HG03378 (cell line): Measurements from ENCODE around the gene TPGS2.
"Not testable (repeated sequence)": the region's sequence is repeated elsewhere in the genome, so short reads cannot be mapped to it uniquely, and the experiment has no call there.

Experiments used
- ATAC-seq: cut with Tn5 transposase; IDR thresholded peaks from one replicate; pipeline ENCODE4 v1.9.1; 2021; ENCODE audit warnings: mild to moderate bottlenecking, moderate library complexity; ENCODE audit not compliant: unreplicated experiment

Gene TPGS2

DNA sequence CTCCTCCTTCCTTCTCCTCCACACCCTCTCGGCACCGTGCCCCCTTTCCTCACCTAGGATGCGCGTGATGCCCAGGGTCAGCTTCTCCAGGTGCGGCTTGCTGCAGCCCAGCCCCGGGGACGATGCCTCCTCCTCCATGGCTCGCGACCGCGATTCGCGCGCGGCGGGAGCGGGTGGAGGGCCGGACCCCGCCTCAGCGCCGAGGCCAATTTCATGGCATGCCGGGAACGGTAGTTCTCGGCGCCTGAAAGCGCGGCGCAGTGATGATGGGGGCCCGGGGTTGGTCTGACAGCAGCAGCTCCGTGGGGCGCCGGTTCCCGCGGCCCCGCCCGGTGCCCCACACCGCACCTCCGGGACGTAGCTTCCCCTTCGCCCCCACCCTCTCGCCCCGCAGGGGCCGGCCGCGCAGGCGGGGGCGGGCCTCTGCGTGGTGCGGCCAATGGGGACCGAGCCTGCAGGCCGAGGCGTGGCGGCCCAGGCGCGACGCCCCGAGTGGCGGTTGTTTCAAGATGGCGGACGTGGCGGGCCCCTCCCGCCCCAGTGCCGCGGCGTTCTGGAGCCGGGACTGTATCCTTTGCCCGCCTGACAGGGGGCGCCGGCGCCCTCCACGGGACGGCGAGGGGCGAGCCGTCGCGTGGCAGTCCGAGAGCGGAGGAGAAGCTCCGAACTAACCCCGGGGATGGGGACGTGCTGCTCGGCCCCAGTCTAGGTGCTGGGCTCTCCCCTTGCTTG is at the start of gene TPGS2, which contains the start of gene KIAA1328:
TSS of gene TPGS2 (minus strand) at position 373 of the 732 bp plus-strand sequence. CDS start at position 138, 235 bp downstream.
TSS of gene KIAA1328 (plus strand) at position 498 of the 732 bp plus-strand sequence. CDS start at position 510, 12 bp downstream.
- ATAC-seq: peak; percentile 83

GRCh38 chr18:36873826-36874225 is 45.0 kb upstream of the TPGS2 start:
- ATAC-seq: not testable (repeated sequence)

DNA sequence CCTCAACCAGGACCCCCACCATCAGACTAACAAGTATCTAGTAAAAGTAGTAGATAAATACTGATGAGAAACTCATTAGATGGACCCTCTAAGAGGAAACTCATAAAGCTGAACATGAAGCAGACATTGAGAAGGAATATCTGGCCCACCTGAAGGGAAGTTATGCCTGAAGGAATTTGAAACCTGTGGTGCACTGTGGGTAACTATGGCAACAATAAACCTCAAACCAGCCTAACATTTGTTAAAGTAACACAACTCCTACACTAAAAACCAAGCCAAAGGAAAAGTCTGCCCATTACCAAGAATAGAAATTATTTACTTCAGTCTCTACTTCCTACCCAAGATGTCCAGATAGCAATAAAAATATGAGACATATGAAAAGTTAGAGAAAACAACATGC is 43.5 kb upstream of the TPGS2 start:
- ATAC-seq: no peak

DNA sequence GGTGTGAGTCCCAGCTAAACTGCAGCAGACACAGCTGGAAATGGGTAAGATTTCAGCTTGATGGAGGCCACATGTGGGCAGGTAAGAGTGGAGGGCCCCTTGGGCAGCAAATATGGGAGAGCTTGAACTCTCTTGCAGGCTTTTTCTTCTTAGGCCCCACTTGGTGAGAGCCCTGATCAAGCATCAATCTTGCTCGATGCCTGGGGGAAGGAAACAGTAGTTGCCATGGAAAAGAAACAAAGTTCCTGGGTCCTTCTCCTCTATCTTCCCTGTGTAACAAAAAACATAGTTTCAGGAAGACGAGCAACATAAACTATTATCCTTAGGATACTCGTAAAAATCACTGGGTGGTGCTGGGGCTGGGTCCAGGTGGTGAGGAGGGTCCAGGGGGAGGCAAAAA is 43.0 kb upstream of the TPGS2 start:
- no peak for ATAC-seq

GRCh38 chr18:36867056-36867455 is 38.3 kb upstream of the TPGS2 start:
- no peak for ATAC-seq

DNA sequence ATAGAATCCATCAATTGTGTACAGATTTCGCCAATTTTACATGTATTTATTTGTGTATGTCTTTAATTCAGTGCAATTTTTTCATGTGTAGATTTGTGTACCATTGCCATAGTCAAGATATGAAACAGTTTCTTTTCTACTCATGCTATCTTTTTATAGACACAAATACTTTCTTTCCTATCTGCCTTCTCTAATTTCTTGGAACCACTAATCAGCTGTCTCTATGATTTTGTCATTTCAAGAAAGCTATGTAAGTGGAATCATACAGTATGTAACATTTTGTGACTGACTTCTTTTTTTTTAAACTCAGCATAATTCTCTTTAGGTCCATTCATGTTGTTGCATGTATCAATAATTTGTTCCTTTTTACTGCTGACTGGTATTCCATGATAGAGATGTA is 33.4 kb upstream of the TPGS2 start:
- no peak for ATAC-seq

DNA sequence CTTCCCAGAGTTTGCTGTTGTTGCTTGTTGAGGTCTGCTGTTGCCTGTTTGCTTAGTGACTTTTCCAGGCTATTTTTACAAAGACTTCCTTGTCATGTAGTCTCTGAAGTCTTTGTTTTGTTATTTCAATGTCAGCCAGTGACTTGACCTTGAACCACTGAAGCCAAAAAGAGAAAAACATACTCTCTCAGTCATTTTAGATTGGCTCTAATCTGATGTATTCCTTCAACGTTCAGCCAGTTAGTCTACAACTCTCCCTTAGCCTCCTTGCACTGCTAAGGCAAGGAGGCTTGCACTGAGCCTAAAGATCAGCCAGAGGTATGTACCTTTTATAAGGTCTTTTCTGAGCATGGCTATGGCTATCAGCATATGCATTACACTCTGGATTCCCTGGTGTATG is 28.0 kb upstream of the TPGS2 start:
- ATAC-seq: no peak

DNA sequence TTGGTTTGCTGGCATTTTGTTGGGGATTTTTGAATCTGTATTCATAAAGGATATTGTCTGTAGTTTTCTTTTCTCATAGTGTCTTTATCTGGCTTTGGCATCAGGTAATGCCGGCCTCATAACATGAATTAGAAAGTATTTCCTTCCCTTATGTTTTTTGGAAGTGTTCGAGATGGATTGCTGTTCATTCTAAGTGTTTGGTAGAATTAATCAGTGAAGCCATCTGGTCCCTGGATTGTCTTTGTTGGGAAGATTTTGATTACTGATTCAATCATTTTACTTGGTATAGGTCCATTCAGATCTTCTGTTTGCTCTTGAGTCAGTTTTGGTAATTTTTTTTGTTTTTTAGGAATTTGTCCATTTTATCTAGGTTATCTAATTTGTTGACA is 22.4 kb upstream of the TPGS2 start:
- ATAC-seq: no peak

DNA sequence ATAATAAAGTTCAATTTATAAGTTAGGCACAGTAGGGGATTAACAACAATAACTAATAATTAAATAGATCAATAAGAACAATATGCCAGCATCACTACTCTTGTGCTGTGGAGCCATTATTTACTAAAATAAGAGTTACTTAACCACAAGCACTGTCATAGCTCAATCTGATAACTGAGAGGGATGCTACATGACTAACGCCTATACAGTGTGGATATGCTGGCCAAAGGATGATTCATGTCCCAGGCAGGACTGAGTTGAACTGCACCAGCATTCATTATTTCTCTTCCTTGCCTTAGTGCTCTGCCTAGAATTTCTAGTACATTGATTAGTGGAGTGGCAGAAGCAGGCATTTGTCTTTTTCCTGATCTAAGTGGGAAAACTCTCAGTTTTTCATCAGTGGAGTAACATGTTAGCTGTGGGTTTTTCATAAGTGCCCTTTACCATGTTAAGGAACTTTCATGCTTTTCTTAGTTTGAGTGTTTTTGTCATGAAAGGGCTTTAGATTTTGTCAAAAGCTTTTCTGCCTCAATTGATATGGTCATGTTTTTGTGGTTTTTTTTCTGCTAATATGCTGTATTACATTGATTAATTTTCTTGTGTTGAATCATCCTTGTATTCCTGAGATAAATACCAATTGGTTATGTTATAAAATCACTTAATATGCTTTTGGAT is 21.9 kb upstream of the TPGS2 start:
- ATAC-seq: no peak

GRCh38 chr18:36849288-36850006 is 20.6 kb upstream of the TPGS2 start:
- ATAC-seq: no peak

GRCh38 chr18:36848609-36849008 is 19.8 kb upstream of the TPGS2 start:
- ATAC-seq: no peak

DNA sequence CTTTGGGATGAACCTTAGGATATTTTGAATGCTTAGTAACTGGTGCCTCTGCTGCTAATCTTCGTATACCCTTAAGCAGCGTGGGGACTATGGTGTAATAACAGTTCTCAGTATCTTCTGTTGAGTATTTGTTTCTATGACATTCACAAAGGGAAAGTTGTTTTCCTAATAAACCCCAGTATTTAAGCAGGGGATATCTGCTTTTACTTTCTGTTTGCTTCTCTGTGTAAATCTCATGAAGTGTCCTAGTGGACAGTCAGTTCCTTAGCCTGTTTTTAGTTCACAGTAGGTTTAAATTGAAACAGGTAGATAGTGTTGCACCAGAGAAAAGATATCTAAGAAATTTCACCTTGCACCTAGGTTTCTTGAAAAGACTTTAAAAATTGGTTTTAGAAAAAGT is 15.0 kb upstream of the TPGS2 start:
- ATAC-seq: no peak

DNA sequence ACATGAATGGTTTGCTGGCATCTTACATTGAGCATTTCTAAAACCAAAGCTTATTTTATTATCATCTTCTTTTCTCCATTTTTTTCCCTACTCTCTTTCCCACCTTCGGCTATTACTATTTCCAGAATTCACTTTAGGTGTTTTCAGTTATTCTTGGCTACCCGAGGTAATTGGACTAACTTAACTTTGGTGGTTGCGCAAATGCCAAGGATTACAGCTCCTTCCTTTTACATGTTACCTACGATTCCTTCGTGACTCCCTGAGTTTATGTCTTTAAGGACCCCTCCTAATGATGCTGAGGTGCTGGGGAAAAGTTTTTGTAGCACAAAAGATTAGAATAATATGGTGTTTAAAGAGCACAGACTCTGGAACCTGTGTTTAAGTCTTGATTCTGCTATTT is 14.4 kb upstream of the TPGS2 start:
- no peak for ATAC-seq

DNA sequence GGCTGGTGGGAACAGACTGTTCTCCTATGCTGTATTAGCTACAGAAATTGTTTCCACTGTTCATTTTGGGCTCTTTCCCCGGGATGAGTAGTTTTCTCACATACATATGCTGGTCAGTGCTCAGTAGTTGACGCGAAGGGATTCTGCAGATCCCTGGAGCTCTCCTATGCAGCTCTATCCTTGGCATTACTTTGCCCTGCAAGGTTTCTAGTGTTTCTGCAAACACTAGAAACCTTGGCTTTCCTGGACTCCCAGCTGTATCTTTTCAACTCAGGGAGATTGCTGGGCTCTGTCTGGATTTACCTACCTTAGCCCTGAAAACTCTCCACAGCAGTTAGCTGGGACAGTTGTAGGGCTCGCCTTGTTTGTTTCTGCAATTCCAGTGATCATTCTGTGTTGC is 11.0 kb upstream of the TPGS2 start:
- no peak for ATAC-seq

DNA sequence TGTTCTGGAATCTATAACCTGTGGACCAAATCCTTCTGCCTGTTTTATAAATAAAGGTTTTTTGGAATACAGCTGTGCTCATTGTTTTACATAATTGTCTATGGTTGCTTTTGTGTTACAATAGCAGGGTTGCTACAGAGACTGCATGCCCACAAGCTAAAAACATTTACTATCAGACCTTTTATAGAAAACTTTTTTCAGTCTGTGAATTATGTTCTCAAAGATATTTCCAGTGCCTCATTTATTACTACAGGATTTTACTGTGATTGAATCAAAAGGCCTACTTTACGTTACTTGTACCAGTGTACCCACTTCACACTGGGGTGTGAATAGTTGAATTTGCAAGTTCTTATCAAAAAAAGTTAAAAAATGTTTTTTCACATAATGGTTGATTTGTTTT is 7.1 kb upstream of the TPGS2 start:
- no peak for ATAC-seq

DNA sequence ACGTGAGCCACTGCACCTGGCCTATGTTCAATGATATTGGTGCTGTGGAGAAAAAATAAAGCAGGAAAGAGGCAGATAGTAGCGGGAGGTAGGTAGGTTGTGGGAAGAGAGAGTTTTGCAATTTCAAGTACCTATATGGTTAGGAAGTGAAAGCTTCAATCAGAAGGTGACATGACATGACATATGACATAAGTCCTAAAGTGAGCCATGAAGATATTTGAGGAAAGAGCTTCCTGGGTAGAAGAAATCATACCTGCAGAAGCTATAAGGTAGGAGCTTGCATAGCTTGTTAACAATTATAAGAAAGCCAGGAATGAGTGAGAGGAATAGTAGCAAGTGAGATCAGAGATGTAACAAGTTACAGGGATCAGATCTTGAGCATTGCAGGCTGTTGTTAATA is 4.3 kb upstream of the TPGS2 start:
- no peak for ATAC-seq

- no peak for ATAC-seq
These were observed 2.3 kb upstream of the TPGS2 start for GRCh38 chr18:36831139-36831538.

- ATAC-seq: no peak
These were observed 1.3 kb upstream of the TPGS2 start for GRCh38 chr18:36830158-36830495.

GRCh38 chr18:36829362-36830157 is 758 bp upstream of the TPGS2 start:
- no peak for ATAC-seq

DNA sequence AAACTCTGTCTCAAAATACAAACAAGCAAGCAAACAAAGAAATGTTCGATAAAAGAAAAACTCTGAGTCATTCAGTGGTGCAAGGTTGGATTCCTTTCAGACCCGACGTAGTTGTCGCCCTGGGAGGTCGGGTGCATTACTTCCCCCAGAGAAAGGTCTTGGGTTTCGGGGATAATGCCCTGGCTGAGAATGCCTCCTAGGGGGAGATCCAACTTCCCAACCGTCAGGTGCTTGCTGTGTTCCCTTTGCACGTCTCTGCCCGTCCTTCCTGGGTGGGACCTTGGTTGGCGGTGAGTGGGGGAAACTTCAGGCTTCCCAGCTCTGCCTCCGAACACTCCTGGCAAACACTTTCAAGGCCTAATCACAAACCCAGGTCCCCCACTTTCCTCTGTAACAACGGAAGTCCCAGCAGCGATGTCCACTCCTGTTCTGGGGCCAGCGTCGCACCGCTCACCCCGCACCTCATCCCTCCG is 609 bp downstream of the TPGS2 start:
- ATAC-seq: no peak

DNA sequence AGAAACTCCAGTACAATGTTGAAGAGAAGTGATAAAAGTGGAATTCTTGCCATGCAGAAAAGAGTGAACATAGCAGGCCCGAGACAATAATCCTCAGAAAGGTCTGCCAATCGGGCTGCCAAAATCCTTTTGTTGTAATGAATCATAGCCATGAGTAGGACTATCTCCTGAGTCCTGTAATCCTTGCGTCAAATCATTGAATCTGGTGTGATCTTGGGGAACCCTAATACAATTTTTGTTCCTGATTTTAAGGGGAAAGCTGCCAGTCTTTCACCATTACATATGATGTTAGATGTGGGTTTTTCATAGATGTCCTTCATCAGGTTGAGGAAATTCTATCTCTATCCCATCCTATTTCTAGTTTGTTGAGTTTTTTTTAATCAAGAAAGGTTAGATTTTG is 2.2 kb downstream of the TPGS2 start:
- no peak for ATAC-seq
